Right cardiac atrium (tissue), 5 donors: ENCODE data around the gene SLC25A14. TPM values are rescaled to one million over a fixed set of nuclear protein-coding genes. Genes with fewer than 3 reads are reported as not detected.
A peak's percentile ranks its signal among the peaks of the same experiment; 100 is the strongest.
"Not testable (repeated sequence)": the region's sequence is repeated elsewhere in the genome, so short reads cannot be mapped to it uniquely, and the experiment has no call there.

Experiments used
- ATAC-seq, 2 donors: fragments of 200-7000 bp; cut with Tn5 transposase; one replicate each; pipeline versions ENCODE4 v1.8.0 to v1.9.1; 2020; ENCODE audit warnings: moderate library complexity in 2 of 2, mild to moderate bottlenecking in 1 of 2
- DNase-seq, 3 donors: peaks; one replicate each; pipeline ENCODE4 v3.0.0-alpha.2; 2020
- H3K27ac ChIP-seq: one replicate; pipeline ENCODE4 v1.5.1; 2013; ENCODE audit warnings: mild to moderate bottlenecking, low read length, control low read depth, moderate library complexity
- H3K27me3 ChIP-seq: one replicate; pipeline ENCODE4 v1.6.1; 2013; ENCODE audit not compliant: control insufficient read depth, insufficient read depth
- H3K4me1 ChIP-seq: one replicate; pipeline ENCODE4 v1.6.1; 2013; ENCODE audit warnings: low read length; ENCODE audit not compliant: control insufficient read depth, insufficient read depth
- H3K4me3 ChIP-seq: one replicate; pipeline ENCODE4 v1.5.1; 2013; ENCODE audit warnings: low read length, control low read depth
- H3K9me3 ChIP-seq: one replicate; pipeline ENCODE4 v1.6.1; 2013; ENCODE audit warnings: low read length; ENCODE audit not compliant: control insufficient read depth
- WGBS: extraction: QIAGEN DNeasy Blood & Tissue Kit; methylation state at CpG from one replicate; pipeline ENCODE4 v1.1.7; 2013; 5-methylcytosine and 5-hydroxymethylcytosine counted together
- intact Hi-C, 4 donors: fragments of 100-400 bp; cut with DNase I; formaldehyde crosslinking; loops; one replicate each; pipeline versions ENCODE4 v1.11.0 to v1.14.0; 2022 to 2023
- long read RNA-seq, 4 donors: library from polyadenylated mRNA; unstranded; transcript quantifications; one replicate each; pipeline ENCODE4 v2.0.0, GENCODE V29; 2020 to 2021
- polyA plus RNA-seq: library from polyadenylated mRNA; stranded (reverse); fragments of 200-250 nt; gene quantifications from one replicate; pipeline ENCODE4 v1.2.3, GENCODE V29; 2013
- total RNA-seq, 4 donors: library from RNA; stranded (reverse); fragmentation: NEBNext Ultra II Directional; extraction: Animal tissue kit (Norgen Biotek cat#: 25700); gene quantifications; one replicate each; pipeline ENCODE4 v1.2.1, GENCODE V29; 2021
- donor health status: healthy with polysubstance abuse.
- donor health status: DM: no; HTN: yes; CAD: no.
- donor health status: DM: no; HTN: no; CAD: no.
- donor health status: DM: no; HTN: yes; CAD: no; lungs with severe emphysema.
- donor health status: DM: yes; HTN: yes; CAD: no.

The SLC25A14 gene, protein sequence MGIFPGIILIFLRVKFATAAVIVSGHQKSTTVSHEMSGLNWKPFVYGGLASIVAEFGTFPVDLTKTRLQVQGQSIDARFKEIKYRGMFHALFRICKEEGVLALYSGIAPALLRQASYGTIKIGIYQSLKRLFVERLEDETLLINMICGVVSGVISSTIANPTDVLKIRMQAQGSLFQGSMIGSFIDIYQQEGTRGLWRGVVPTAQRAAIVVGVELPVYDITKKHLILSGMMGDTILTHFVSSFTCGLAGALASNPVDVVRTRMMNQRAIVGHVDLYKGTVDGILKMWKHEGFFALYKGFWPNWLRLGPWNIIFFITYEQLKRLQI
- total RNA-seq (1 to 10 TPM; 5.5 to 7.9 (median 6.3) TPM), polyA plus RNA-seq (7.4 TPM)
- long read RNA-seq, donor 1, partial matches to known transcripts, result 1 of 10 reads
- long read RNA-seq, donor 1, other reads (novel, unspliced or antisense), result 2 of 10 reads
- long read RNA-seq, donor 2, partial matches to known transcripts, result 1 of 2 reads
- long read RNA-seq, donor 2, other reads (novel, unspliced or antisense), result 1 of 2 reads
- long read RNA-seq, donor 3, partial matches to known transcripts, result 3 of 18 reads
- long read RNA-seq, donor 3, other reads (novel, unspliced or antisense), result 6 of 18 reads
- long read RNA-seq, donor 4, partial matches to known transcripts, result 0 of 1 reads
- long read RNA-seq, donor 4, other reads (novel, unspliced or antisense), result 1 of 1 reads

DNA sequence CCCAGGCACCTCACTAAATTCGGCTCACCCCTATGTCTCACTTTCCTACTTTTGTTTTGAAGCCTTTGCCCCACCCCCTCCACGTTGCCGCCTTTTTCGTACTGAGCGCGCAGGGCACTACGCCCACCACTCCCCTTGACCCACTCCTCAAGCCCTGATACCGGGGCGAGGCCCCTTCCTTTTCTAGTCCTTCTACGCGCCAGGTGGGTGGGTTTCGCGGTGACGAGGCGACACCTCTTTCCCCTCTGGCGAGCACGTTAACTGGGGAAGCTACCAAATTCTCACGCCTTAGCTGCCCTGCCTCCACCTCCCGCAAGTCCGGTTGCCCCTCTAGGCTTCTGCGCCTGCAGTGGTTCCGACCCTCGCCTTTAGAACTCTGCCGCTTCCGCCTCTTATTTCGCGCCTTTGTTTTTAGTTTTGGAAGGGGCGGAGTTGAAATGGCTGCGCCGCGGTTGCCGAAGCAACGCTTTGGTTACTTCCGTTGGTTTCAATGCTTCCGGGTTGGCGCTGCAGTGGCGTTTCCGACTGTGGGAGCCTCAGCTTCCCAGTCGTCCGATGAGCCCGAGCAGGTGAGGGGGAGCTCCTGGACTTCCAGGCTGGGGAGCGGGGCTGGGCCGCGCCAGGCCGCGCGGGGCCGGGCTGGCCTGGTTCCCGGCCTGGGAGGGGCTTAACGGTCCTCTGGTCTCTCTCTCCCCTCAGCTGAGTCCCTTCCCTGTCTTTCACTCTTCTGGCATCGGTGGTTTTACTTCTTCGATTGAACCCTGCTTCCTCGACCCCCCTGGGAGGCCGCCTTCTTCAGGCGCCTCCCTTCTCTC, at the start of gene SLC25A14:
Gene SLC25A14 (plus strand): TSS at position 512 of the 815 bp plus-strand sequence. CDS start 360 bp downstream, outside the sequence.
- Histone ChIP-seq H3K27ac (peak within 1 kb of the TSS; percentile 24), H3K4me3 (peak within 1 kb of the TSS; percentile 93), H3K27me3 (no peaks in the 10 kb centered on the region), H3K4me1 (peaks cover 4% of the 10 kb centered on the region), H3K9me3 (no peaks in the 10 kb centered on the region)
- intact Hi-C loops, result no loop called here
- under 1% methylated on average over 55 of the region's 55 CpGs for WGBS
- peak; percentile 79 to 90 (median 84) for DNase-seq
- ATAC-seq, result peak; percentile 93 to 96

DNA sequence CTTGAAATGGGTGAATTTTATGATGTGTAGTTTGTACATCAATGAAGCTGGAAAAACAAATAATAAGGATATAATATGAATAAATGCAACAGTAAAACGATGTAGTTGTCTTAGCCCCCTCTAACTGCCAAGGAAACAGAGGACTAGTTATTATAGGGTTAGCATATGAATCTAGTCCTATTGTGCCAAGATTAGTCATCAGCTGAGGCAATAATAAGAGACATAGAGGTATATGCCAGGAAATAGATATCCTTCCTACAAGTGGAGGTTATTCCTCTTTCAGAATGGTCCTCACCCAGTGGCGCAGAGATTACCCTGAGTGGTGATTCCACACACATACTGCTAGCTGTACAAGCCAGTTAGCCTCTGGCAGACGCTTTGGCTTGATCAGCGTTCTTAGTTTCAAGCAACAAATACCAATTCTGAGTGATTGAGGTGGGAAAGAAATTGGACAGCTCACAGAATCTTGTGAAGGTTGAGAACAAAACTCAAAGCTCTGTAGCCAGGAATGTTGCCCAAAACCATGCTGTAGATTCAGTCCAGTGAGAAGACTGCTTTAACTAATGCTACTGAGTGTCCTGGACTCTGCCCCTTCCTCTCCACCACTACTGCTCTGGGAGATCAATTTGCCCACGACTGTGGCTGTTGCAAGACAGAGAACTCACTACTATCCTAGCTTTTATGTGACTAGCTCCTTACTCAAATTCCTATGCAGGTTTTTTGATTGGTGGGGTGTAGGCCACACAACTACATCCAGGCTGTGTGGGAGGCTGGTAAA, 44.0 kb upstream of the SLC25A14 start:
- Histone ChIP-seq H3K4me1 (no peaks in the 10 kb centered on the region), H3K27ac (no peak overlapping the region), H3K9me3 (no peaks in the 10 kb centered on the region), H3K4me3 (no peak overlapping the region), H3K27me3 (no peaks in the 10 kb centered on the region)
- ATAC-seq (no peak), DNase-seq (no peak)
- intact Hi-C loops, result no loop called here
- 75% methylated on average over 5 of the region's 5 CpGs for whole genome bisulfite sequencing

DNA sequence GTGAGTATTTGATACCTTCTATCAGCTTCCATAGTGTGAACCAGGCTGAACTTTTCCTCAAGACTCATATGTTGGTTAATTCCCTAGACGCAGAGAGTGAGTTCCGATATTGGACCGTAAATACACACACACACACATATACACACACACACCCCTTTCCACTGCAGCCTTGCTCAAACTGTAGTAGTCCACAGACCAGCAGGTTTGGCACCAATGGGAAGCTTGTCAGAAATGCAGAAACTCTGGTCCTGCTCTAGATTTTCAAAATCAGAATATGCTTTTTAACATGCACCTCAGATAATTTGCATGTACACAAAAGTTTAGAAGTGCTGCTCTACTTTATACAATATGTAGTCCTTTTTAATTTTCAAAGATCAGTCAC, 43.4 kb upstream of the SLC25A14 start:
- intact Hi-C loops, result no loop called here
- no peak for ATAC-seq
- Histone ChIP-seq H3K27ac (no peak overlapping the region), H3K4me3 (no peak overlapping the region), H3K9me3 (no peaks in the 10 kb centered on the region), H3K4me1 (no peaks in the 10 kb centered on the region), H3K27me3 (no peaks in the 10 kb centered on the region)
- DNase-seq, result no peak
- WGBS, result 62% methylated on average over 3 of the region's 3 CpGs

DNA sequence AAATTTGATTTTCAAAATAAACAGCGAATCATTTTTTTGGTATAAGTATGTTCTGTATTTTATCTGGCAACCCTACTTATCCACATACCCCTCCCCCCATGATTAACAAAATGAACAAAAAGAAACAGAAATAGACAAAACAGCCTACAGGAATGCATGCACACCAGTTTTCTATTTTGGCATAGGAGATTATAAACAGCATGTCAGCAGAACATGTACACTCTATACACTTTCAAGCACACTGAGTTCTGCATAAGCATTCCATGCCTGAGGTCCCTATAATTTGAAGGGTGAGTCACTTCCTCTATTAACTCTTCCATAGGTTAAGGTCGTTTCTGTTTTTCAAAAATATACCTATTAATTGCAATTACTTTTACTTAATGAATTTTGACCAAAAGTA, 43.0 kb upstream of the SLC25A14 start:
- WGBS, result 41% methylated on average over 2 of the region's 2 CpGs
- Histone ChIP-seq H3K27me3 (no peaks in the 10 kb centered on the region), H3K27ac (no peak overlapping the region), H3K9me3 (no peaks in the 10 kb centered on the region), H3K4me3 (no peak overlapping the region), H3K4me1 (no peaks in the 10 kb centered on the region)
- intact Hi-C loops, result no loop called here
- ATAC-seq, result no peak
- no peak for DNase-seq

DNA sequence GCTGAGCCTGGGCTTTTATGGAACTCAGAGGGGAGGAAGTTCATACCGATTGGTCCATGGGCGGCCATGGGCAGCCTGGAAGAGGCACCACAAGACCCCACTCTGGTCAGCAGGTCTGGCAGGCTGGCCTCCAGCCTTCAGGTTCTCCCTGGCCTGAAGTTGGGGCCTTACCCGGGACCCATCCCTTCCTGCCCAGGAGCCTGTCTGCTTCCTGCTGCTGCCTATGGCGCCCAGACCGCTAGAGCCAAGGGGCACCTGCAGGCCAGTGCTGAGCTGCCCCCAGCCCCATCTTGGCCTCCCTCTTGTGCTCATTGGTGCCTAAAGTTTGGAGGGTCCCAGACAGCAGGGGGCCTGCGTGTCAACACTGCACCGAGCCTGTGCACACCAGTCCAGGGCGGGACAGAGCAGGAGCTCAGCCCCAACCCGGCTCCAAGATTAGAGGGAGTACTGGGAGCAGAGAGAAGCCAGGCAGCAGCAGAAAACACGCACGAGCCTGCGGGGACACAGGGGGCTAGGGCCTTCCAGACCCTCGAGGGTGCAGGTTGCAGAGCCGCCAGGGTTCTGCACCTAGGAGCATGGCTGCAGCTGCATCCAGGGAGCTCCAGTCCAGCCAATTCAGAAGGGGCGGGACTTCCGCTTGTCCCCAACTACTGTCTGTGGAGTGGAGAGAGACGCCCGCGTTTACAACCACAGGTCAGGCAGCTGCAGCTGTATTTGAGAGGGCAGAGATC, 40.3 kb upstream of the SLC25A14 start:
- Histone ChIP-seq H3K27me3 (no peaks in the 10 kb centered on the region), H3K27ac (no peak overlapping the region), H3K9me3 (no peaks in the 10 kb centered on the region), H3K4me3 (no peak overlapping the region), H3K4me1 (no peaks in the 10 kb centered on the region)
- WGBS, result 76% methylated on average over 19 of the region's 19 CpGs
- ATAC-seq (no peak), DNase-seq (no peak)
- intact Hi-C loops, result no loop called here

DNA sequence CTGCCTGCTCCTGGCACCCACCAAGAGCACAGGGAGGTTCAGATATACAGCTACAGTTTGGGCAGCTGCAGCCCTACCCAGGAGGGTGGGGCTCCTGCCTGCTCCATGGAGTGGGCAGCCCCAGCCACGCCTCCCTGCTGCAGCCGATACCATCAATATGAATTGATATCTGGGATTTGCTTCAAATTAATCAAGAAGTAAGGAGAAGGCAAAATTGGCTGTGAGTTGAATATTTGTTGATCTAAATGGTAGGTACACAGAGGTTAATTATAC, 39.8 kb upstream of the SLC25A14 start:
- WGBS, result 69% methylated on average over 2 of the region's 2 CpGs
- ATAC-seq, result no peak
- intact Hi-C loops, result no loop called here

DNA sequence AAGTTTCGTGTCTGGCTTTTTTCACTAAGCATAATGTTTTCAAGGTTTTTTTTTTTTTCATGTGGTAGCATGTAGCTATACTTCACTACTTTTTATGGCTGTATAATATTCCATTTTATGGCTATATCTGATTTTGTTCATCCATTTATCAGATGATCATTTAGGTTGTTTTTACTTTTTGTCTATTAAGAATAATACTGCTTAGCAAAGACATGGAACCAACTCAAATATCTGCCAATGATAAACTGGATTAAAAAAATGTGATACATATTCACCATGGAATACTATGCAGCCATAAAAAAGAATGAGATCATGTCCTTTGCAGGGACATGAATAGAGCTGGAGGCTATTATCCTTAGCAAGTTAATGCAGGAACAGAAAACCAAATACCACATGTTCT, 38.3 kb upstream of the SLC25A14 start:
- Histone ChIP-seq H3K27me3 (no peaks in the 10 kb centered on the region), H3K9me3 (no peaks in the 10 kb centered on the region), H3K4me3 (no peak overlapping the region), H3K27ac (no peak overlapping the region), H3K4me1 (no peaks in the 10 kb centered on the region)
- ATAC-seq (no peak), DNase-seq (no peak)
- WGBS, result 90% methylated on average over 1 of the region's 1 CpG
- intact Hi-C loops, result no loop called here

More for the DNA sequence above, 39.8 kb upstream of the SLC25A14 start:
- H3K9me3 ChIP-seq, result no peaks in the 10 kb centered on the region
- DNase-seq, result no peak
- no peak overlapping the region for H3K27ac ChIP-seq
- H3K4me1 ChIP-seq, result no peaks in the 10 kb centered on the region
- no peak overlapping the region for H3K4me3 ChIP-seq
- H3K27me3 ChIP-seq, result no peaks in the 10 kb centered on the region

DNA sequence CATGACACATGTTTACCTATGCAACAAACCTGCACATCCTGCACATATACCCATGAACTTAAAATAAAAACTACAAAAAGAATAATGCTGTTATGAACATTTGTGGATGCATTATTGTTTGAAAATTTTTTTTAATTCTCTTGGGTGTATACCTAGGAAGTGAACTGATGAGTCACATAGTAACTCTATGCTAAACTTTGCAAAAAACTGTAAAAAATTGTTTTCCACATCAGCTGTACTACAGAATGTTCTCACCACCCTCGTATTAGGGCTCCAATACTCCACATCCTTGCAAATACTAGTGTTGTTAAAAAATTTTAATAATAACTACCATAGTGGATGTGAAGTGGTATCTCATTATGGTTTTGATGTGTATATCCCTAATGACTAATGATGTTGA, 37.7 kb upstream of the SLC25A14 start:
- H3K9me3 ChIP-seq, result no peaks in the 10 kb centered on the region
- no peaks in the 10 kb centered on the region for H3K27me3 ChIP-seq
- no peak overlapping the region for H3K27ac ChIP-seq
- DNase-seq (no peak), ATAC-seq (no peak)
- no peaks in the 10 kb centered on the region for H3K4me1 ChIP-seq
- 68% methylated on average over 1 of the region's 1 CpG for WGBS
- intact Hi-C loops, result no loop called here
- H3K4me3 ChIP-seq, result no peak overlapping the region

DNA sequence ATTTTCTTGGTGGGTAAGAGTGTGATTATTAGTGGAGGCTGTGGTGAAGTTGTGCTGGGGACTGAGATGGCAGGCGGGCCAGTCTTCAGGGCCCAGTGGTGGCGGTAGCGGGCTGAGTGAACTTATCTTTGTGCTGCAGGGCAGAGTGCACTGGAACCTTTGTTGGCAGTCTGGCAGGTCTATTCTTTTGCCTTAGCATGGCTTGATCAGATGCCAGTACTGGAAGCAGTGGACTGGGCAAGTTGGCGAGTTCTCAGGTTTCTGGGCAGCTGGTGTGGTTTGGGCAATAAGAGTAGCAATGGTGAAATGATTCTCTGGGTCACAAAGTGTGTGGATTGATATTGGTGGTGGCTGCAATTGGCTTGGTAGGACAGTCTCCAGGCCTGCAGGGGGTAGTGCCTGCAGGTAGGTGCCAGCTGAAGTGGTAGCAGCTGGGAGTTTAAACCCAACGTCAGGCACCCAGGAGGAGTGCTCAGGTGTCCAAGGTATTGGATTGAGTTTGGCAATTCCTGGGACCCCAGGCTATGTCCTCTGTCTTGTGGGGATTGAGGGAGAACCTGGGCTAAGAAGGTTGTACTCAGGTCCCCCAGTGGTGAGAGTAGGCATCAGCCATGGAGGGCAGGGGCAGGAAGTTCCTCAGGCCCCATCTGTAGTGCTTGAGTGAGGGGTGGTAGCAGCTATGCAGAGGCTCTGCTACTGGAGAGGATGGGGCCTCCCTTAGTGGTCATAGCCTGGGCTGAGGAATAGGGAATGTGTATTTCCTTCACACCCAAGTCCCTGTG, 34.9 kb upstream of the SLC25A14 start:
- H3K27me3 ChIP-seq, result no peaks in the 10 kb centered on the region
- no peak overlapping the region for H3K27ac ChIP-seq
- ATAC-seq (no peak), DNase-seq (no peak)
- no peaks in the 10 kb centered on the region for H3K4me1 ChIP-seq
- H3K9me3 ChIP-seq, result no peaks in the 10 kb centered on the region
- intact Hi-C loops, result no loop called here
- WGBS, result 88% methylated on average over 5 of the region's 5 CpGs
- H3K4me3 ChIP-seq, result no peak overlapping the region

DNA sequence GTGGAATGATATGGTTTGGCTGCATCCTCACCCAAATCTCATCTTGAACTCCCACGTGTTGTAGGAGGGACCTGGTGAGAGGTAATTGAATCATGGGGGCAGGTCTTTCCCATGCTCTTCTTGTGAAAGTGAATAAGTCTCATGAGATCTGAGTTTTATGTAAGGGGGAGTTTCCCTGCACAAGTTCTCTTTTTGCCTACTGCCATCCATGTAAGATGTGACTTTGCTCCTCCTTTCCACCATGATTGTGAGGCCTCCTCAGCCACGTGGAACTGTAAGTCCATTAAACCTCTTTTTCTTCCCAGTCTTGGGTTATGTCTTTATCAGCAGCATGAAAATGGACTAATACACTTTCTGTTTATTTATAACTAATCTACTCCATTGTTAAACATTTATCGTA, 19.8 kb upstream of the SLC25A14 start:
- H3K4me1 ChIP-seq, H3K27ac ChIP-seq, ATAC-seq, DNase-seq, H3K4me3 ChIP-seq, H3K27me3 ChIP-seq, H3K9me3 ChIP-seq, intact Hi-C loops: not testable (repeated sequence)
- WGBS, result 71% methylated on average over 3 of the region's 3 CpGs
